NCI-H2171 treated with DMSO at 0.1 percent for 48 hours (cell line): ENCODE results near the gene KCNJ6.
A peak's percentile ranks its signal among the peaks of the same experiment; 100 is the strongest.
"Not testable (repeated sequence)": the region's sequence is repeated elsewhere in the genome, so short reads cannot be mapped to it uniquely, and the experiment has no call there.

ENCODE experiments used
- DNase-seq: peaks from one replicate; lab custom pipeline; 2025; lab: John Stamatoyannopoulos, UW

KCNJ6 gene

DNA sequence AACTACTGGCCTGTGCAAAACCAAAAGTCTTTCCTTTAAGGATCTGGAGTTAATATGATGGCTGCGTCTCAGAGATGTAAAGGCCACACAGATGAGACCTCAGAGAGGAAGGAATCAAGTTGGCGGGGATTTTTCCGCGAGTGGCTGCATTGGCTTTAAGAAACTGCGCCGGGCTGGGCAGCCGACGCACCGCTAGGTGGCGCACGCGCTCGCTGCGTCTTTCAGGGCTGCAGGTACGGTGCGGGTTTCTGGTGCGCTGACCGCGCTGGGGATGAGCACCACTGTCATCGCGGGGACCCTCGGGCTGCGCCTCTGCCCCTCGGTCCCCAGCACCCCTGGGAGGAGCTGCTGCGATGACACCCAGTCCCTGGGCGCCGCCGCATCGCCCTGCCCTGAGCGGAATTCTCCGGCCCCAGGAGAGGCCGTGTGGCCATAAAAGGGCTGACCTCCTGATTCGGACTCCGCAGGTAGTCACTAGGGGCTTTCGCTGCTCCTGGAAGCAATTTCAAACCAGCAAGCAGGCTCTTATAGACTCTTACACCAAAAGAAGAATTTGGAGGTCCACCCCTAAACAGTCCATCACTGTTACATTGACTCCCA lies 241.0 kb downstream of the KCNJ6 start:
- peak; percentile 22 for DNase-seq

- DNase-seq, result no peak
Observed at GRCh38 chr21:37673801-37674575, 242.3 kb downstream of the KCNJ6 start.

DNA sequence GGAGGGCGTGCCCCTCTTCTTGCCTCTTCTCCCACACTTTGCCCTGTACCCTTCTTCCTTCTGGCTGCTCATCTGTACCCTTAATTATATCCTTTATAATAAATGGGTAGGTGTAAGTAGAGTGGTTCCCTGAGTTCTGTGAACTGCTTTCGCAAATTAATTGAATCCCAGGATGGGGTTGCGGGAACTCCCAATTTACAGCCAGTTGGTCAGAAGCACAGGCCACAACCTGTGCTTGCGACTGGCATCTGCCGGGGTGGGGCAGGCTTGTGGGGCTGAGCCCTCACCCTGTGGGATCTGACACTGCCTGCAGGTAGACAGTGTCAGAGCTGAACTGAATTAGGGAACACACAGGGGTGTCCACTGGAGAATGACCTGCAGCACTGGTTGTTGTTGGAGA lies 244.9 kb downstream of the KCNJ6 start:
- no peak for DNase-seq

GRCh38 chr21:37670883-37671282 lies 245.4 kb downstream of the KCNJ6 start:
- no peak for DNase-seq

- no peak for DNase-seq
Observed at GRCh38 chr21:37669249-37669648, 247.0 kb downstream of the KCNJ6 start.

GRCh38 chr21:37668462-37669239 lies 247.6 kb downstream of the KCNJ6 start:
- DNase-seq, result no peak

GRCh38 chr21:37667380-37667779 lies 248.9 kb downstream of the KCNJ6 start:
- DNase-seq, result no peak

DNA sequence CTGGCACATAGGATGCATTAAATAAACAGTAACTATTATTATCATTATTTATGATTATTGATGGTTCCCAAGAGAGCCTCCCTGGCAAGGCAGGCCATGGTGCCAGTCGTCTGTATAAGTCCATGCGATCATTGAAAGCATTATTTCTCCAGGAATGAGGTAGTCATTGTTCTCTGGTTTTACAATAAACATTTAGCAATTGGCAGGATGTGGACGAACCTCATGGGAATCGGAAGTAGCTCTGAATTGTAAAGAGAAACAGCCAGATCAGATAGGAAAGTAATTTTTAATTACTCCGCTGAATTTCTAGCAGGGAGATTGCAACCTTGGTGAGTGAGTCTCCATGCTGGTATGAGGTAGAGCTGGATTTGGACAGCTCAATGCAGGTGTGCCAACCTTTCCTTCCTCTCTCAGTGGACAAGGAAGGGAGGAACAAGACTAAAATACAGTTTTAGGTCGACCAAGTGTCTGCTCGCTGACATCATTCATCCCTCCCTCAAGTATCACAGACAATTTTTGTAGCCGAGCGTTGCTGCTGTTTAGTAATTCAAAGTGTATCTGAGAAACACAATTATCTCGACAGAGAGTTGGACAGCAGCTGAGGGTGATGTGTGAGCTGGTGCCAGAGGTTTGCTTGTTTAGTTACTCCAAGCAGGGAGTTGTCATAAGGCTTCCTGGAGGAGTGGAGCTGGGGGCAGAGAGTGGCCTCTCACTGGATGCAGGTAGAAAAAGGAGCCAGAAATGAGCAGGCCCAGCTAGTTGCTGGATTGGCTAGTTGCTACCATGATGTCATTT lies 250.8 kb downstream of the KCNJ6 start:
- no peak for DNase-seq

DNA sequence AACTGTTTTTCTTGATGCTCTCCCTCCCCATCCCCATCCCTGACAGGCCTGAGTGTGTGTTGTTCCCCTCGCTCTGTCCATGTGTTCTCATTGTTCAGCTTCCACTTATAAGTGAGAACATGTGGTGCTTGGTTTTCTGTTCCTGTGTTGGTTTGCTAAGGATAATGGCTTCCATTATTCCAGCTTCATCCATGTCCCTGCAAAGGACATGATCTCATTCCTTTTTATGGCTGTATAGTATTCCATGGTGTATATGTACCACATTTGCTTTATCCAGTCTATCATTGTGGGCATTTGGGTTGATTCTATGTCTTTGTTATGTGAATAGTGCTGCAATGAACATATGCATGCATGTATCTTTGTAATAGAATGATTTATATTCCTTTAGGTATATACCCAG lies 254.0 kb downstream of the KCNJ6 start:
- DNase-seq, result not testable (repeated sequence)

DNA sequence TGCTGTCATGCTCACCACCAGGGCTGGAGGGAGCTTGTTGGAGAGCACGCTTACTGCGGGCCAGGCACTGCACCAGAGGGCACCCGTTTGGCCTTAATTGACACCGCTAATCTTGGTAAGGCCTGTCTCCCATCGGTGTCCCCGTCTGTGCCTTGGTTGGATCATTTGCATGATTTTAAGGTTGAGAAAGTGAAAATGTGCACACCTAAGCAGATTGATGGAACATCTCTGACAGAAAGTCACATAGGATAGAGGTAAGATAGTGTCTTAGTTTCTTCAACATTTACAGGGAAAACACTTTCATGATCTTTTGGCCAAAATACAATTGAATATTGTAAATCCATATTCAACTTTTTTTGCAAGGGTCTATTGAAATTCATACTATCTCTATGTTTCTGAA lies 255.5 kb downstream of the KCNJ6 start:
- no peak for DNase-seq

- no peak for DNase-seq
Observed at GRCh38 chr21:37659874-37660273, 256.4 kb downstream of the KCNJ6 start.

DNA sequence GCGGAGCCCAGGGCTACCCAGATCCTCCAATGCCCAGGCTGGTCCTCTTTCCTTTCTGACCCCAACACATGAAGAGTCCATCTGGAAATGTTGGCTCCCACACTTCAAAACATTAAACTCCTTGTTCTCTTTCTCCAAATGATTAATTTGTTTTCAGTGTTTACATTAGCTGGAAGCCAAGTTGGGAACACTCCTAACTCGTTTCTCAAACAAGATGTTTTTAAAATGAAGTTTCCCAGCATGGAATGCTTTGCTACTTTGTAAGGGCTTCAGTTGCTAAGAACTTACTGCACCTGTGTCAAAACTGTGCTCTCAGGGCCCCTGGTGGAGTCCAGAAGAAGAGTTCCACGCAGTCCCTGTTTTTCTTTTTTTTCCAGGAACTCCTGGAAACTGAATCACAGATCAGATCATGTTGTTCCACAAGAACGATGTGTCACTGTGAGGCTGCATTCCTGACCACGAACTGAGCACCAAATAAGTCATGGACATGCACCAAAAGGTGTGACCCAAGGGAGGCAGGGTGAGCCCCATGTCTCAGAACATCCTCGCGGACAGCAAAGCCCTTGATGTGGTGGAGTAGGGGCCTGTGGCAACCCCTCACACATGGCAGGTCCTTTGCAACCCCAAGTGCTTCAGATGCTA lies 257.3 kb downstream of the KCNJ6 start:
- DNase-seq, result no peak

- DNase-seq, result no peak
Observed at GRCh38 chr21:37658121-37658816, 258.0 kb downstream of the KCNJ6 start.

- DNase-seq, result no peak
Observed at GRCh38 chr21:37656899-37657298, 259.4 kb downstream of the KCNJ6 start.

DNA sequence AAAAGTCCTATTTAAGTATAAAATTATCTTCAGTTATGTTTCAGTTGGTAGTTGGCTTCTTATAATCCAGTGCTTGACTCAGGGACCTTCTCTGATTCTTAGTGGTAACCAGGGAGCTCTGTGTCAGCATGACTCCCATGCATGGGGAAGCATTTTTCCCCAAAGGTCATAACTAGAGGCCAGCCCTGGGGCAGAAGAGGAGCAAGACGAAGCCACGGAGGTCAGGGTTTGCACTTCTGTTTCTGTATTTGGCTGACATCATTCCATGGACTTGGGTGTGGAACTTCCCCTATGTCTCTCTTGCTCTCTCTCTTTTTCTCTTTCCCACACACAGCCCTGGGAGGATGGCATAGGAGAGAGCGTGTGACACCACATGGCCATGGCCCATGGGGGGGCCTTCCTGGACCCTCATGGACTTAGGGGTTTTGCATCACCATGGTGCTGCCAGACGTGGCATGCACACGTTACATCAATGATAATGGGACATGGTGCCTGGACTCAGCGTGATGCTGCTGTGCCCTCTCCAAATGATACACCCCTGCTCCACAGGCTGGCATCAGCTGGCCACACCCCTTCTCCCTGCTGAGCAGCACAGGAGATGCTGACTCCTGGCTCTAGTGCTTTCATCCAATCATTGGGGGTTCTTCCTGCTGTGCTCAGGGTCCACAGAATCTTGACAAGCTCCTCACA lies 260.5 kb downstream of the KCNJ6 start:
- DNase-seq, result no peak

DNA sequence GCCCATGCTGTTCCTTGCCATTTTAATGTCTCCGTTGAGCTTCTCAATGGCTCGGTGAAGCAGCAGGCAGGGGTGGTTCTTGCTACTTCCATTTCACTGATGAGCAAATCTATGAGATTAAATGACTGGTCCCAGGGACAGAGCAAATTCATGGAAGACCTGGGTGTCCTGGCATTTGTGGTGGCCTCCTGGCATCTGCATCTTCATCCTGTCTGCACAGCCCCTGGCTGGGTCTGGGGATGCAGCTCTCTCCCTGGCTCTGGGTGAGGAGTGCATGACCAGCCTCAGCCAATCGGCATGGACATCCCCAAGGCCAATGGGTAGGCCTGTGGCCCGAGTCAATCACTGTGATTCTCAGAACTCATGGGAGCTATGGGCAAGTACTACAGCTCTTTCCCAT lies 261.7 kb downstream of the KCNJ6 start:
- DNase-seq, result no peak

- no peak for DNase-seq
Observed at GRCh38 chr21:37653201-37653600, 263.1 kb downstream of the KCNJ6 start.

DNA sequence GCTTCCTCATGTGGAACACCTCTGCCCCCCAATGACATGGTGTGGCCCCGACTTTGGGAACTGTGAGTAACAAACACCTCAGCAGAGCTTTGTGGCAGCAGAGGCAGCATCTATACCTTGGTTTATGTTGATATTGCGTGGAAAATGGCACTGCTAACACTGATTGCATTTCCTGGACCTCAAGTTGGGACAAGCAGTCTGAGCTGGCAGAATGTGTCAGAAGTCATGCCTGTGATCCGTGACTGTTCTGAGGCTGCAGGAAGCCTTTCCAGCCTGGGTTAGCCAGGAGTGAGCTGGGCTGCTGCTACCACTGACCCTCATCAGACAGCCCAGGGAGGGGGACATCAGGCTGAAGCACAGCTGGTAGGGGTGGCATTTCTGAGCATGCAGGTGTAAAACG lies 268.5 kb downstream of the KCNJ6 start:
- no peak for DNase-seq

- DNase-seq, result not testable (repeated sequence)
Observed at GRCh38 chr21:37646761-37647160, 269.5 kb downstream of the KCNJ6 start.

DNA sequence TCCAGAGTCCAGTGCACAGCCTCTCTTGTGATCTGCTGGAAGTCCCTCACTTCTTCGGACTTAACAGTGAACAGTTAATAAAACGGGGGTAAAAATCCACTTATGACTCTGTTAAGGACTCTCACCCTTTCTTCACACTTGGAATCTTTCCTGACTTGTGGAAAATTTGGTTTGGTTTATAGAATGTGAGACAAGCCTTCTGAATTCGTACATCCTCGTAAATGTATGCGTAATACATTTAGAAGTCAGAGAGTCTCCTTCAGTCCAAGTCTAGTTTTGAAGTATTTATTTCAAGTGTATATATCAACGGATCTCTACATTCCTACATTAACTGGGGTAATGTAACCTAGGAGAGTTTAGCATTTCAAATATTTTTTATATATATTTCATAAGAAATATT lies 270.4 kb downstream of the KCNJ6 start:
- DNase-seq, result no peak

DNA sequence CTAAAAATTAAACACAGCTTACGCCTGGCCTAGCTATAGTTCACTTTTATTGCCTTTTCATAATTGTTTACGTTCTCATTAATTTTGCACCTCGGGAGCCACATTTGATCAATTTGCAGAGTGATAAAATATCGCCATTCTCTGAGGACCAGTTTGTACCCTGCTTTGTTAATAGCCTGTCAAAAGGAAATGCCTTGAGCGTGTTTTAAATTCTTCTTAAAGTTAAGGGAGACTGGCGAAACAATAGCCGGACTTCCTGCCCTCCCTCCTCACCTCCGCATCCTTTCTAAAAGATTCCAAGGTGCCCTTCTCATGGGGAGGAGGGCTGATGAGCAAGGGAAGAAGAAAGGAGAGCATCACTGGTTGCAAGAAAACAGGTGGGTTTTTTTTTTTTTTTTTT lies 271.6 kb downstream of the KCNJ6 start:
- no peak for DNase-seq
